Activated gamma-delta T cell treated with Interleukin-2 at 50 U/mL for 16 hours (primary cell): ENCODE measurements around the gene PRDM16.

Source experiments
- DNase-seq: peaks from one replicate; pipeline ENCODE4 v3.0.0-alpha.2; 2020

PRDM16 gene

GRCh38 chr1:3428899-3429298 lies 359.9 kb downstream of the PRDM16 start:
- no peak for DNase-seq

GRCh38 chr1:3429320-3429719 lies 360.3 kb downstream of the PRDM16 start:
- DNase-seq = no peak

- DNase-seq = no peak
Measured at GRCh38 chr1:3429766-3430165, 360.8 kb downstream of the PRDM16 start.

- DNase-seq = no peak
Measured at GRCh38 chr1:3430406-3430805, 361.4 kb downstream of the PRDM16 start.

- DNase-seq = no peak
Measured at GRCh38 chr1:3430820-3431219, 361.8 kb downstream of the PRDM16 start.

- DNase-seq = no peak
Measured at GRCh38 chr1:3431266-3431665, 362.3 kb downstream of the PRDM16 start.

- no peak for DNase-seq
Measured at GRCh38 chr1:3431686-3432085, 362.7 kb downstream of the PRDM16 start.

- DNase-seq = no peak
Measured at GRCh38 chr1:3432306-3432705, 363.3 kb downstream of the PRDM16 start.

- no peak for DNase-seq
Measured at GRCh38 chr1:3433076-3433475, 364.1 kb downstream of the PRDM16 start.

GRCh38 chr1:3433596-3434320 lies 364.8 kb downstream of the PRDM16 start:
- DNase-seq = no peak

GRCh38 chr1:3434406-3435110 lies 365.6 kb downstream of the PRDM16 start:
- DNase-seq = no peak

GRCh38 chr1:3435666-3436065 lies 366.7 kb downstream of the PRDM16 start:
- no peak for DNase-seq

- no peak for DNase-seq
Measured at GRCh38 chr1:3436451-3436850, 367.4 kb downstream of the PRDM16 start.

GRCh38 chr1:3436901-3437300 lies 367.9 kb downstream of the PRDM16 start:
- DNase-seq = no peak

GRCh38 chr1:3438661-3439180 lies 369.7 kb downstream of the PRDM16 start:
- no peak for DNase-seq

- DNase-seq = no peak
Measured at GRCh38 chr1:3439346-3440299, 370.6 kb downstream of the PRDM16 start.

- DNase-seq = no peak
Measured at GRCh38 chr1:3440300-3440681, 371.3 kb downstream of the PRDM16 start.

- no peak for DNase-seq
Measured at GRCh38 chr1:3440711-3441409, 371.9 kb downstream of the PRDM16 start.

- DNase-seq = no peak
Measured at GRCh38 chr1:3441410-3441847, 372.4 kb downstream of the PRDM16 start.

GRCh38 chr1:3441880-3442279 lies 372.9 kb downstream of the PRDM16 start:
- no peak for DNase-seq

- no peak for DNase-seq
Measured at GRCh38 chr1:3442331-3442730, 373.3 kb downstream of the PRDM16 start.

GRCh38 chr1:3442901-3443300 lies 373.9 kb downstream of the PRDM16 start:
- no peak for DNase-seq

- DNase-seq = no peak
Measured at GRCh38 chr1:3443807-3444206, 374.8 kb downstream of the PRDM16 start.
